Dendritic cell treated with granulocyte-macrophage colony-stimulating factor and Interleukin-4, amounts not matched to agents 40 ng/mL and 50 ng/mL, for 4 days (primary cell): Measurements from ENCODE around the gene MDK.

ENCODE experiments used
- H3K27ac Mint-ChIP-seq: one replicate; pipeline ENCODE4 v1.8.0; 2022; ENCODE audit warnings: mild to moderate bottlenecking, mixed read lengths
- H3K27me3 Mint-ChIP-seq: one replicate; pipeline ENCODE4 v1.8.0; 2022; ENCODE audit warnings: mild to moderate bottlenecking, mixed read lengths
- H3K36me3 Mint-ChIP-seq: one replicate; pipeline ENCODE4 v1.8.0; 2022; ENCODE audit warnings: low read depth, mixed read lengths
- H3K4me1 Mint-ChIP-seq: one replicate; pipeline ENCODE4 v1.8.0; 2022; ENCODE audit warnings: low read depth, mixed read lengths
- H3K4me3 Mint-ChIP-seq: one replicate; pipeline ENCODE4 v1.8.0; 2022; ENCODE audit warnings: mild to moderate bottlenecking, moderate library complexity, mixed read lengths
- H3K9me3 Mint-ChIP-seq: one replicate; pipeline ENCODE4 v1.8.0; 2022; ENCODE audit warnings: mixed read lengths
- intact Hi-C: fragments of 100-400 bp; cut with micrococcal nuclease; formaldehyde crosslinking; loops from one replicate; pipeline ENCODE4 v1.15.0; 2022

The MDK gene

GRCh38 chr11:46426233-46426991, 44.9 kb downstream of the MDK start:
- Mint-ChIP-seq H3K9me3 (no peaks in the 10 kb centered on the region), H3K27me3 (no peaks in the 10 kb centered on the region), H3K36me3 (peaks cover 93% of the 10 kb centered on the region)

GRCh38 chr11:46427364-46427763, 45.9 kb downstream of the MDK start:
- no peaks in the 10 kb centered on the region for H3K27me3 Mint-ChIP-seq
- H3K27ac Mint-ChIP-seq = no peak overlapping the region
- no peaks in the 10 kb centered on the region for H3K4me1 Mint-ChIP-seq
- H3K9me3 Mint-ChIP-seq = no peaks in the 10 kb centered on the region
- H3K36me3 Mint-ChIP-seq = peaks cover 93% of the 10 kb centered on the region
- H3K4me3 Mint-ChIP-seq = no peak overlapping the region
- intact Hi-C loops = no loop called here

More at GRCh38 chr11:46426233-46426991, 44.9 kb downstream of the MDK start:
- Mint-ChIP-seq H3K27ac (no peak overlapping the region), H3K4me1 (no peaks in the 10 kb centered on the region), H3K4me3 (no peak overlapping the region)
- intact Hi-C loops = no loop called here

- intact Hi-C loops = no loop called here
Measured at GRCh38 chr11:46429717-46430116, 48.2 kb downstream of the MDK start.

GRCh38 chr11:46431211-46431610, 49.7 kb downstream of the MDK start:
- H3K4me3 Mint-ChIP-seq = no peak overlapping the region
- H3K9me3 Mint-ChIP-seq = no peaks in the 10 kb centered on the region
- peaks cover 89% of the 10 kb centered on the region for H3K36me3 Mint-ChIP-seq
- intact Hi-C loops = no loop called here
- H3K27me3 Mint-ChIP-seq = no peaks in the 10 kb centered on the region
- no peaks in the 10 kb centered on the region for H3K4me1 Mint-ChIP-seq
- no peak overlapping the region for H3K27ac Mint-ChIP-seq

More at GRCh38 chr11:46429717-46430116, 48.2 kb downstream of the MDK start:
- no peaks in the 10 kb centered on the region for H3K9me3 Mint-ChIP-seq
- H3K4me1 Mint-ChIP-seq = no peaks in the 10 kb centered on the region
- no peaks in the 10 kb centered on the region for H3K27me3 Mint-ChIP-seq
- no peak overlapping the region for H3K4me3 Mint-ChIP-seq
- H3K36me3 Mint-ChIP-seq = peaks cover 99% of the 10 kb centered on the region
- no peak overlapping the region for H3K27ac Mint-ChIP-seq
